Measurements from ENCODE around the gene TSR1. TPM values are rescaled to one million over a fixed set of nuclear protein-coding genes. Genes with fewer than 3 reads are reported as not detected.

TSR1 gene
- total and polyA plus RNA-seq, 2 donors (not counting 1 experiment from before 2014, with no cell fraction given) = 10.2 to 31.5 TPM

DNA sequence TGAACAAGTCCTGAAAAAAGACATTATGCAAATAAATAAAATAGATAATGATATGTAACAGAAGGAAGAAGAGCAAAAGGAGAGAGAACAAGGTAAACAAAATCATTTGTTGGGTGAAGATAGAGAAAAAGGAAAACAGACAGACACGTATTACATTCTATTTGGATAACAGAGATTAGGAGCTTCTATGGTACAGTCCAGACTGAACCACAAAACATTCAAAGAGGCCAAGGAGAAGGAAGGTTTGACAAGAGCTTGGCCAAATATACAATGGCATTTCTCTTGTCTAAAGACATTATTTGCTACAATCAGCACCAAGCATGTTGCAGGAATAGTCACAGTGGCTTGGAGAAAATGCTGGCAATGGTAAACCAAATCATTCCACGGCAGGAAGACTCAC, 61.8 kb downstream of the TSR1 start:
- Histone ChIP-seq H4K20me1 (ENCODE audit: control insufficient read depth, insufficient read depth, low read length, poor library complexity, severe bottlenecking) (no peaks in the 10 kb centered on the region), H3K9ac (ENCODE audit: low read length) (no peak overlapping the region), H3K27ac (ENCODE audit: low read length in 2 of 2) (no peak overlapping the region), H3K27me3 (replicated peaks in 1 of 4; ENCODE audit: control extremely low read depth in 1 of 4, control insufficient read depth in 3 of 4, insufficient read depth in 4 of 4, low read length in 3 of 4) (no peaks in the 10 kb centered on the region), H2AFZ (ENCODE audit: insufficient read depth, low read depth, low read length, poor library complexity, severe bottlenecking) (no peak overlapping the region), H3K9me3 (ENCODE audit: control extremely low read depth in 1 of 3, control insufficient read depth in 2 of 3, insufficient read depth in 1 of 3, low read length in 2 of 3) (no peaks in the 10 kb centered on the region), H3K4me1 (ENCODE audit: control insufficient read depth in 2 of 2, insufficient read depth in 2 of 2, low read length in 2 of 2) (no peaks in the 10 kb centered on the region), H3K79me2 (ENCODE audit: control insufficient read depth, insufficient read depth, low read length) (peaks cover 2% of the 10 kb centered on the region), H3K36me3 (replicated peaks in 1 of 2; ENCODE audit: control extremely low read depth in 1 of 2, control insufficient read depth in 1 of 2, extremely low read depth in 1 of 2, insufficient read depth in 2 of 2, low read length in 1 of 2) (peaks cover 8 to 11% of the 10 kb centered on the region in 2 experiments), H3K4me3 (ENCODE audit: control extremely low read depth in 1 of 5, extremely low read depth in 1 of 5, insufficient read depth in 1 of 5, low read depth in 2 of 5, low read length in 4 of 5) (no peak overlapping the region), H3K4me2 (replicated peaks; ENCODE audit: low read depth, low read length, poor library complexity, severe bottlenecking) (no peak overlapping the region)
- Mint-ChIP-seq H3K27ac (no peak overlapping the region), H3K27me3 (no peaks in the 10 kb centered on the region), H3K4me1 (no peaks in the 10 kb centered on the region), H3K4me3 (no peak overlapping the region), H3K9me3 (ENCODE audit: insufficient read depth) (no peaks in the 10 kb centered on the region)
- ChIA-PET POLR2A (no interaction called here), CTCF (no interaction called here)
- DNase-seq (no peak), ATAC-seq (ENCODE audit: low read depth) (no peak)
- no peak for TF ChIP-seq EZH2 (IDR thresholded peaks at IDR 0.05; ENCODE audit: borderline replicate concordance, insufficient read depth, low read depth, low read length, poor library complexity, severe bottlenecking)
- TF ChIP-seq, protein P1, sequence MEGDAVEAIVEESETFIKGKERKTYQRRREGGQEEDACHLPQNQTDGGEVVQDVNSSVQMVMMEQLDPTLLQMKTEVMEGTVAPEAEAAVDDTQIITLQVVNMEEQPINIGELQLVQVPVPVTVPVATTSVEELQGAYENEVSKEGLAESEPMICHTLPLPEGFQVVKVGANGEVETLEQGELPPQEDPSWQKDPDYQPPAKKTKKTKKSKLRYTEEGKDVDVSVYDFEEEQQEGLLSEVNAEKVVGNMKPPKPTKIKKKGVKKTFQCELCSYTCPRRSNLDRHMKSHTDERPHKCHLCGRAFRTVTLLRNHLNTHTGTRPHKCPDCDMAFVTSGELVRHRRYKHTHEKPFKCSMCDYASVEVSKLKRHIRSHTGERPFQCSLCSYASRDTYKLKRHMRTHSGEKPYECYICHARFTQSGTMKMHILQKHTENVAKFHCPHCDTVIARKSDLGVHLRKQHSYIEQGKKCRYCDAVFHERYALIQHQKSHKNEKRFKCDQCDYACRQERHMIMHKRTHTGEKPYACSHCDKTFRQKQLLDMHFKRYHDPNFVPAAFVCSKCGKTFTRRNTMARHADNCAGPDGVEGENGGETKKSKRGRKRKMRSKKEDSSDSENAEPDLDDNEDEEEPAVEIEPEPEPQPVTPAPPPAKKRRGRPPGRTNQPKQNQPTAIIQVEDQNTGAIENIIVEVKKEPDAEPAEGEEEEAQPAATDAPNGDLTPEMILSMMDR (IDR thresholded peaks at IDR 0.05) = no peak
- intact Hi-C loops (cut with micrococcal nuclease) = no loop called here
- no CpG with 5 or more reads among the region's 2 CpGs for WGBS (ENCODE audit: insufficient coverage)

Small RNAs within 50 kb of the gene (small RNA-seq; reads per million reads assigned to genes)
- gene AC006435.3 (ENCODE audit: insufficient read length, low read depth, low replicate concordance) (not detected), gene SNORD91A (ENCODE audit: insufficient read length, low read depth, low replicate concordance) (576 reads per million, percentile 98 among the genes with 10 or more reads in this experiment), gene SNORD91B (ENCODE audit: insufficient read length, low read depth, low replicate concordance) (488 reads per million, percentile 97 among the genes with 10 or more reads in this experiment)

Other genes starting within 250 kb of the TSR1 start
- 35.5 and 41.8 TPM in 2 replicates for gene SMG6, start 32.7 kb downstream of the TSR1 start, total RNA-seq
- gene SMG6, start 32.7 kb downstream of the TSR1 start, polyA plus RNA-seq = 7.7 and 10.6 TPM in 2 replicates
- gene SRR, start 32.5 kb downstream of the TSR1 start, total RNA-seq = 5.1 and 10.1 TPM in 2 replicates
- gene SRR, start 32.5 kb downstream of the TSR1 start, polyA plus RNA-seq = 2.6 and 3.2 TPM in 2 replicates
- gene SGSM2, start 1.0 kb upstream of the TSR1 start, total RNA-seq = 116 and 139 TPM in 2 replicates
- 181 and 229 TPM in 2 replicates for gene SGSM2, start 1.0 kb upstream of the TSR1 start, polyA plus RNA-seq
- gene MNT, start 64.6 kb upstream of the TSR1 start, total RNA-seq = 63.6 and 68.5 TPM in 2 replicates
- gene MNT, start 64.6 kb upstream of the TSR1 start, polyA plus RNA-seq = 20.0 and 34.2 TPM in 2 replicates
- 52.9 and 56.5 TPM in 2 replicates for gene METTL16, start 175.4 kb upstream of the TSR1 start, total RNA-seq
- gene METTL16, start 175.4 kb upstream of the TSR1 start, polyA plus RNA-seq = 18.3 and 19.2 TPM in 2 replicates

Data from B cell (primary cell).